Measurements from ENCODE around the gene TMEM141. TPM values are rescaled to one million over a fixed set of nuclear protein-coding genes. Genes with fewer than 3 reads are reported as not detected.

The TMEM141 gene
- polyA plus RNA-seq, 1 donor from 2014 or later: 30.1 TPM

DNA sequence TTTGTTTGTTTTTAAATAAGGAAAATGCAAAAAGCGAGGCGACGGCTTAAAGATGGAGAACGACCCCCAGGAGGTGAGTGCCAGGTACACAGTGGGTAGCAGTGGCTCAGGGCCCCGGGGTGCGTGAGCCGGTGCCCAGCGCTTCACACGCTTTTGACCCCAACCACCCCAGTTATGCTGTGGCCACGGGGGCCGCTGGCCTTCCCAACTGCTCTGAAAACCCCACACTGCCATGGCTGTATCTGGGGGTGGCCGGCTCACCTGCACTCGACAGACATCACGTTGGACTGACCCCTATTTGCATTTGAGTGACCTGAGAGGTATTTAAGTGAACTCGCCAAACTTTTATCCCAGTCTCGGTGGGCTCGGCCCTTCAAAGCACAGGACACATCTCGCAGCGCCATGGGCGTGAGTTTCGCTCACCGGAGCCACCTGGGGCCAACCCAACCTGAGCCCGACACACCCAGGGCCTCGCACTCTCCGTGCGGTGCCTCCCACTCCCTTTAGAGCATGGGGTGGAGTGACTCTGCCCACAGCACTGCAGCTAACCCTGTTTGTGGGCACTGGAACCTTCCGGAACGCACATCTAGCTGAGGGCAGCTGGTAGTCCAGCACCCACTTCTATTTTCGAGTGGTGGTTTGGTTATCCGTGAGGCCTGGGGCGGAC, 37.5 kb downstream of the TMEM141 start:
- Histone ChIP-seq H3K27me3 (ENCODE audit: insufficient read depth, low read depth, low read length) (no peaks in the 10 kb centered on the region), H3K4me2 (ENCODE audit: low read length) (no peak overlapping the region), H3K9ac (ENCODE audit: low read length) (no peak overlapping the region), H3K79me2 (replicated peaks; ENCODE audit: insufficient read depth, low read length) (no peaks in the 10 kb centered on the region), H4K20me1 (ENCODE audit: insufficient read depth) (no peaks in the 10 kb centered on the region), H3K4me3 (ENCODE audit: low read length) (no peak overlapping the region), H3K9me2 (ENCODE audit: insufficient read depth, low read length) (no peaks in the 10 kb centered on the region), H3K27ac (ENCODE audit: low read length) (no peak overlapping the region), H3K9me3 (ENCODE audit: low read length) (no peaks in the 10 kb centered on the region), H3F3A (ENCODE audit: insufficient read depth, low read length, poor library complexity, severe bottlenecking) (no peaks in the 10 kb centered on the region), H2AFZ (ENCODE audit: low read depth, low read length) (no peak overlapping the region), H3K36me3 (ENCODE audit: insufficient read depth, low read length) (peaks cover 7% of the 10 kb centered on the region)
- no peak for TF ChIP-seq POLR2AphosphoS5 (IDR thresholded peaks at IDR 0.05)

- H2AFZ ChIP-seq (ENCODE audit: low read depth, low read length): no peak overlapping the region
- H3K27ac ChIP-seq (ENCODE audit: low read length): no peak overlapping the region
- no peak overlapping the region for H3K9ac ChIP-seq (ENCODE audit: low read length)
- peaks cover 7% of the 10 kb centered on the region for H3K36me3 ChIP-seq (ENCODE audit: insufficient read depth, low read length)
- no peak overlapping the region for H3K4me2 ChIP-seq (ENCODE audit: low read length)
- H3K4me3 ChIP-seq (ENCODE audit: low read length): no peak overlapping the region
- no peaks in the 10 kb centered on the region for H3K9me2 ChIP-seq (ENCODE audit: insufficient read depth, low read length)
- H4K20me1 ChIP-seq (ENCODE audit: insufficient read depth): no peaks in the 10 kb centered on the region
- H3K9me3 ChIP-seq (ENCODE audit: low read length): no peaks in the 10 kb centered on the region
- H3K79me2 ChIP-seq (replicated peaks; ENCODE audit: insufficient read depth, low read length): no peaks in the 10 kb centered on the region
- no peaks in the 10 kb centered on the region for H3K27me3 ChIP-seq (ENCODE audit: insufficient read depth, low read depth, low read length)
- H3F3A ChIP-seq (ENCODE audit: insufficient read depth, low read length, poor library complexity, severe bottlenecking): no peaks in the 10 kb centered on the region
- TF ChIP-seq RAD21 (conservative IDR thresholded peaks at IDR 0.05): no peak
- TF ChIP-seq POLR2AphosphoS5 (IDR thresholded peaks at IDR 0.05): no peak
- TF ChIP-seq SMC3 (conservative IDR thresholded peaks at IDR 0.05; ENCODE audit: poor library complexity): no peak
- TF ChIP-seq EP300 (conservative IDR thresholded peaks at IDR 0.05; ENCODE audit: poor library complexity, severe bottlenecking): no peak
- TF ChIP-seq MXI1 (conservative IDR thresholded peaks at IDR 0.05; ENCODE audit: poor library complexity, severe bottlenecking): no peak
- no peak for TF ChIP-seq REST (IDR thresholded peaks at IDR 0.05; ENCODE audit: borderline replicate concordance)
- TF ChIP-seq EZH2 (IDR thresholded peaks at IDR 0.05; ENCODE audit: borderline replicate concordance, insufficient read depth, low read length, poor library complexity, severe bottlenecking): no peak
- TF ChIP-seq, protein P1, sequence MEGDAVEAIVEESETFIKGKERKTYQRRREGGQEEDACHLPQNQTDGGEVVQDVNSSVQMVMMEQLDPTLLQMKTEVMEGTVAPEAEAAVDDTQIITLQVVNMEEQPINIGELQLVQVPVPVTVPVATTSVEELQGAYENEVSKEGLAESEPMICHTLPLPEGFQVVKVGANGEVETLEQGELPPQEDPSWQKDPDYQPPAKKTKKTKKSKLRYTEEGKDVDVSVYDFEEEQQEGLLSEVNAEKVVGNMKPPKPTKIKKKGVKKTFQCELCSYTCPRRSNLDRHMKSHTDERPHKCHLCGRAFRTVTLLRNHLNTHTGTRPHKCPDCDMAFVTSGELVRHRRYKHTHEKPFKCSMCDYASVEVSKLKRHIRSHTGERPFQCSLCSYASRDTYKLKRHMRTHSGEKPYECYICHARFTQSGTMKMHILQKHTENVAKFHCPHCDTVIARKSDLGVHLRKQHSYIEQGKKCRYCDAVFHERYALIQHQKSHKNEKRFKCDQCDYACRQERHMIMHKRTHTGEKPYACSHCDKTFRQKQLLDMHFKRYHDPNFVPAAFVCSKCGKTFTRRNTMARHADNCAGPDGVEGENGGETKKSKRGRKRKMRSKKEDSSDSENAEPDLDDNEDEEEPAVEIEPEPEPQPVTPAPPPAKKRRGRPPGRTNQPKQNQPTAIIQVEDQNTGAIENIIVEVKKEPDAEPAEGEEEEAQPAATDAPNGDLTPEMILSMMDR (IDR thresholded peaks at IDR 0.05; ENCODE audit: poor library complexity, severe bottlenecking): no peak
- TF ChIP-seq TAF1 (IDR thresholded peaks at IDR 0.05; ENCODE audit: low read depth): no peak
These were observed 38.3 kb downstream of the TMEM141 start for GRCh38 chr9:136829412-136829811.
